Suppressor macrophage (primary cell): ENCODE results near the gene ARL16.
A peak's percentile ranks its signal among the peaks of the same experiment; 100 is the strongest.

Experiments
- DNase-seq, 4 experiments: peaks; one replicate each; pipeline ENCODE4 v3.0.0-alpha.2; 2020 to 2022

ARL16 gene

DNA sequence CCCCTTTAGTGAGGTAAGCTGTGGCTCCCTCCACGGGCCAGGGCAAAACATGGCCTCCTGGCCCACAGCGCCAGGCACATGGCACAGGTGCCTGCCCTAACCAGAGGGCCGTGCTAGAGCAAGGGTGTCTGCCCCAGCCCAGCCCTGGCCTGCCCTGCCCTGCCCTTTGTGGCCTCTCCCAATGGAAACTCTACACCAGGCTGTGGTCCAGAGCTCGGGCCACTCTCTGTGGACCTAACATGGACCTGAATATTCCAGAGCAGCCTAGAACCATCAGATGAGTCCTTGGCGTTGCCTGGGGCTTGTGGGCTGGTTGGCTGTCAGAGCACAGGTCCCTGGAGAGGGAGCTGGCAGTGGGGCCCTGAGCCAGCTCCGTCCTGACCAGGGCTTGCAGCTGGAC is 11.6 kb upstream of the ARL16 start:
- DNase-seq, result no peak

DNA sequence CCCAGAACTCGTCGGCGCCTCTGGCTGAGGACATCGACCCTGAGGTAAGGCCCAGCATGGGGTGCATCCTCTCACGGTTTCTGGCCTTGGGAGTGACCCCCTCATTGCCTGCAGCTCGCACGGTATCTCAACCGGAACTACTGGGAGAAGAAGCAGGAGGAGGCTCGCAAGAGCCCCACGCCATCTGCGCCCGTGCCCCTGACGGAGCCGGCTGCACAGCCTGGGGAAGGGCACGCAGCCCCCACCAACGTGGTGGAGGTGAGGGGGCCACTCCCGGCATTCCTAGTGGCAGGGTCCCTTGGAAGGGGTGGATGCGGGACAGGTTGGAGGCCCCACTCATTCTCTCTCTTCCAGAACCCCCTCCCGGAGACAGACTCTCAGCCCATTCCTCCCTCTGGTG is 11.2 kb upstream of the ARL16 start:
- DNase-seq, result no peak

DNA sequence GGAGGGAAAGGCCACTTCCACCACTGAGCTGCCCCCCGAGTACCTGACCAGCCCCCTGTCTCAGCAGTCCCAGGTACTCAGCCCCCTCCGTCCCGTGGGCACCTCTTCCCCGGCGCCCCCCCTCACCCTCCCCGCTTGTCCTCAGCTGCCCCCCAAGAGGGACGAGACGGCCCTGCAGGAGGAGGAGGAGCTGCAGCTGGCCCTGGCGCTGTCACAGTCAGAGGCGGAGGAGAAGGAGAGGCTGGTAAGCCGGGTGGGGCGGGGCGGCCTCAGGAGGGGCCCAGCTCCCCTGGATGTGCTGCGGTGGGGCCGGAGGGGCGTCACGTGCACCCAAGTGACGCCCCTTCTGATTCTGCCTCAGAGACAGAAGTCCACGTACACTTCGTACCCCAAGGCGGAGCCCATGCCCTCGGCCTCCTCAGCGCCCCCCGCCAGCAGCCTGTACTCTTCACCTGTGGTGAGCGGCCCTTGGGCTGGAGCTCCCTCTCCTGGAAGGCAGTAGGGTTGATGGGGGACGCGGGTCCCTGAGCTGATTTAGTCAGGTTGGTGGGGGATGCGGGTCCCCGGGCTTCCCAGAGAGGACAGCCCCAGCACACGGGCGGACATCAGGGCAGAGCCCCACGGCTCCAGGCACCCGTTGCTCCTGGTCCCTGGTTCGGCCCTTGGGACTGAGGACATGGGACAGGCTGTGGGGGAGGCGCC is 10.1 kb upstream of the ARL16 start:
- no peak for DNase-seq

DNA sequence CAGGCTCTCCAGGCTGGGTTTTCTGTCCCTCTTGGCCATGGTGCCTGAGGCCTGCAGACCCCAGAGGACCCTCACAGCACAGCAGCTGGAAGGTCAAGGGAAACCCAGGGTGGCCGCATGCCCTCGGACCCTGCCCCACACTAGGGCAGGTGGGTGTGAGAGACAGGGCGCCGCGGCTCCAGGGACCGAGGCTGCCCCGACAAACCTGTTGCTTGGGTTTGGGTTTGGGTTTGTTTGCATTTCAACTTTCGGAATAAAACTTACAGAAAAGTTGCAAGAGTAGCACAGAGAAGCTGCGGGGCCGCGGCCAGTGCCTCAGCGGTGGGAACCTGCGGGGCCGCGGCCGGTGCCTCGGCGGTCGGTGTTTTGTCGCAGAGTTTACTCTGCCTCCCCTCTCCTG is 8.0 kb upstream of the ARL16 start:
- DNase-seq, result no peak

DNA sequence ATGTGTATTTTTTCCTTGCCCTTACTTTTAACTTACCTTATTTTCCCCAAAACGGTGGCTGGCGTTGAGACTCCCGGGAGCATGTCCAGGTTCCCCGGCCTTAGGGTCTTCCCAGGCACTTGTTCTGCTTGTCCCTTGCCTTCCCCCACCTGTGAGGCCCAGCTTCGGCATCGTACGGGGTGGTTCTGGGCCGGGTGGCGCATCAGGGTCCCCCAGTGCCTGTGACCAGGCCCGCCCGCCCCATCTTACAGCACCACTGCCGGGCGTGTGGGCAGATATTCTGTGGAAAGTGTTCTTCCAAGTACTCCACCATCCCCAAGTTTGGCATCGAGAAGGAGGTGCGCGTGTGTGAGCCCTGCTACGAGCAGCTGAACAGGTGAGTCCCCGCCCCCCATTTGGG is 7.6 kb upstream of the ARL16 start:
- DNase-seq, result no peak

DNA sequence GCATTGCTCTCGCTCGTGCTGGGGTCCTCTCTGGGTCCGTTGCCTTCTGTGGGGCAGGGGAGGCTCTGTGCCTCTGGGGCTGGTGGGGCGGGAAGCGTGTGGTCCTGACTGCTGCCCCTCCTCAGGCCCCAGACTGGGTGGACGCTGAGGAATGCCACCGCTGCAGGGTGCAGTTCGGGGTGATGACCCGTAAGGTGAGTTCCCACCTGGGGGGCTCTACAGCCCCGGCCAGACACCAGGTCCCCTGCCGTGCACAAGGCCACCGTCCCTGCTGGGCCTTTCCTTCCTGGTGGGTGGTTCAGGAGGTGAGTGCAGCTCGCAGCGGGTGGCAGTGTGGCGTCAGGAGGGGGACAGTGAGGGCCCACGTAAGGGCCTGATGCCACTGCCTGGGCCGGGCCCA is 7.0 kb upstream of the ARL16 start:
- no peak for DNase-seq

DNA sequence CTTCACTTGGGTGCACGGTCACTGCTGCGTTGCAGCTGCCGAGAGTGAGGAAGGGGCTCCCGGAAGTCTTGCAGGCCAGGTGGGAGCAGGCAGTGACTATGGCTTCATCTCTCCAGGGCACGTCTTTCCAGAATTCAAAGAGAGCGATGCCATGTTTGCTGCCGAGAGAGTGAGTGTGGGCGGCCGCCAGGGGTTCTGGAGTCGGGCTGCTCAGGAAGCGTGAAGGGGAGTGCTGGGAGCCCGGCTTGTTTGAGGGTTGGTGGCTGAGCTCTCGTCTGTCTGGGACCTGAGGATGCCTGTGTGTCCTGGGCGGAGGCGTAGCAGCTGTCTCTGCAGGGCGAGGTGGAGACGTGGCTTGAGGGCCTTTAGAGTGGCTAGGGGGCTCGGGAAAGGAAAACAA is 6.5 kb upstream of the ARL16 start:
- no peak for DNase-seq

DNA sequence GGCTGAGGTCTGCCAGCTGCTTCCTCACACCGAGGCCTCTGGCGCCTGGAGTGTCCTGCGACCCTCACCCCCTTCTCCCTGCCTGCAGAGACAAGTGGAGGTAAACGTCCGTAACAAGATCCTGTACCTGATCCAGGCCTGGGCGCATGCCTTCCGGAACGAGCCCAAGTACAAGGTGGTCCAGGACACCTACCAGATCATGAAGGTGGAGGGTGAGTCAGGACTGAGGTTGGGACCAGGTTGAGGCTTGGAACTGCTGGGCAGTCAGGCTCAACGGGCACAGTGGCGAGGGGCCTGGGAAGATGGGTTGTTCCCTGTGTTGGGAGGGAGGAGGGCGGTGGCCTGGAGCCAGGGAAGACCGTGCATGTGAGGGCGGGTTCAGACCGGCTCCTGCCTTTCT is 5.0 kb upstream of the ARL16 start:
- DNase-seq, result no peak

DNA sequence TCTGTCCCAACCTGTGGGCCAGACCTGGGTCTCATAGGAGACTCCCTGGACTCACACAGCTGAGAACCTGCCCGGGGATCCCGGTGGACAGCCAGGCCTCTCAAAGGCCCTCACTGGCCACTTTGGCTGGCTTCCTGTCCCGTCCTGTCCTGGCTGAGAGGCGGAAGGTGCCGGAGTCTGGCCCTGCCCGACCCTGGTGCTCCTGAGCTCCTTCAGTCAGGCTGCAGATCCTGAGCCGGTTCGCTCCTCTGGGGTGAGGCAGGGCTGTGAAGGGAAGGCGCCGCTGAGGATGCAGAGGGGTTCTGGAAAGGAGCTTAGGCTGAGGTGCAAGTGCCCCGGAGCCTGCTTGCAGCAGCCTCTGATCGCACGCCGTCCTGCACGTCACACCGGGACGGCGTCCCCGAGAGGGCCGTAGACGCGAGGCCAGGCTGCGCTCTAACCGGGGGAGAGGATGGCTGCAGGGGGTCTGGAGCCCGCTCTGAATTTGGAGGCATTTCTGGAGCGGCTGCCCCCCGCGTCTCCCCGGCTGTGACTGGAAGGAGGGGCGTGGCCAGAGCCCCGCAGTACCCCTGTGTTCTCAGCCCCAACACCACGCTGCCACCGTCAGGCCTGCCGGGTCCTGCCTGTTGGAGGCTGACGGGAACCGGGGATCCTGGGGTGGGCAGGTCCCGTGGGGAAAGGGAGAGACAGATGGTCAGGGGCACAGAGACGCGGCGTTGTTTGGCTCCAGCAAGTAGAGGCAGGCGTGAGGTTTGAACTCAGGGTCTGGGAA is 4.4 kb upstream of the ARL16 start:
- DNase-seq, result no peak

DNA sequence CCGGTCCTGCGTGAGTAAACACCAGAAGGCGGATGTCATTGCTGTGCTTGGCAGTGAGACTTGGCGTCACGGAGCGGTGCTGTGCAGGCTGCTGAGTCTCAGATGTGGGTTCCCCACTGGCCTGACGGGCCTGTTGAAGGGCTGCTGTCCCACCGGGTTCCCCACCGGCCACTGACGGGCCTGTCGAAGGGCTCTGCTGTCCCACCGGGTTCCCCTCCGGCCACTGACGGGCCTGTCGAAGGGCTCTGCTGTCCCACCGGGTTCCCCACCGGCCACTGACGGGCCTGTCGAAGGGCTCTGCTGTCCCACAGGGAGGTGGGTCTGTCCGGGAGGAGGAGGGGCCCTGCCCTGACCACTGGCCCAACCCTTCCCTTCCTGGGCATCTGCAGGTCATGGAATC is 3.0 kb upstream of the ARL16 start:
- no peak for DNase-seq

DNA sequence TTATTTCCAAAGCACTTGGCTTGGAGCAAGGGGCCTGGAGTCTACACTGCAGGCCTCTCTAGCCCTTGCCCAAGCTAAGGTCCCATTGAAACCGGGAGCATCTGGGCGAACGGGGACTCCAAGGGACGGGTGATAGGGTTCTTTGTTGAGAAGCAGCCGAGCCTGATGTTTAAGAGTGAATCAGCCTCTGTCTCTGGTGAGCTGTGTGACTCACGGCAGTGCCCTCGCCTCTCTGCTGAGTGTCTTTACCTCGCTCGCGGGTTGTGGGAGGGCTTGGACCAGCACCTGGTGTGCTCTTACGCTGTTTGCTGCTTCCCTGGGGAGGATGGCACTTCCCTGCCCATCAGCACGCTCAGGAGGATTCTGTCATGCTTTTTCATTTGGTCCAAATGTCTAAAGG is 1.5 kb upstream of the ARL16 start:
- peak in 3 of 4 experiments; percentile 8 to 28 (median 25) for DNase-seq

DNA sequence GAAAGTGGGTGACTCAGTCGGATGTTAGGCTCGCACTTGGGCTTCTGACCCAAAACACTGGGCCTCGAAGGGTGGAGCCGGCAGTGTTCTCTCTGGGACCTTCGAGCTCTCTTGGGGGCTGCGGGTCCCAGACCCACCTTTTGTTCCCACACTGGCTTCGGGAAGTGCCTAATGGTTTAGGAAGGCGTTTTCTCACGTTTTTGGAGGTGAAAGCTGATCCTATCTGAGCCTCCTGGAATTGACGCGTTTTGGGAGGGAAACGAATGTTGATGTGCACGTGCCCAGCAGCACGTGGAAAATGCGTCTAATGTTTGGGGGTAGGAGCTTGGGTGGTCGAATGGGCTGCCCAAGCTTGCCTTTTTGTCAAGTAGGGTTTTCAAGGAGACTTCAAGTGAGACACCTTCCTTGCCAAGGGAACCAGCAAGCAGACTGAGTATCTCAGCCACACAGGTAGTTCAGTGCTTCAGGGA is 880 bp upstream of the ARL16 start:
- no peak for DNase-seq

DNA sequence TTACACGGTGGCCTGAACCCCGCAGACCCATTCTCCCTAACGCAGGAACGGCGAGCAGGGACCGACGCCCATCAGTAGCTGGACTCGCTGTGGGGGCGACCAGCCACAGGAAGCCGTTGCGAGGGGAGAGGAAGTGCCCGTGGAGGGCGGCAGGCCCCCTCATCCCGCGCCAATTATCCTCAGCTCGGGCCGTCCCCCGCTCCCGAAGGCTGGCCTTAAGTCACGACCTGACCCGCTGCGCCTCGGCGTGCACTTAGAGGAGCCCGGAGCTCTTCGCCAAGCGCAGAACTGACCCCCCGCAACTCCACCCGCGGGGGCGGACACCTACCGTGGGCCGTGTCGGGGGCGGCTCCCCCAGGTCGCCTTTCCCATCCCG is 401 bp downstream of the ARL16 start:
- peak; percentile 28 to 68 (median 54) for DNase-seq

DNA sequence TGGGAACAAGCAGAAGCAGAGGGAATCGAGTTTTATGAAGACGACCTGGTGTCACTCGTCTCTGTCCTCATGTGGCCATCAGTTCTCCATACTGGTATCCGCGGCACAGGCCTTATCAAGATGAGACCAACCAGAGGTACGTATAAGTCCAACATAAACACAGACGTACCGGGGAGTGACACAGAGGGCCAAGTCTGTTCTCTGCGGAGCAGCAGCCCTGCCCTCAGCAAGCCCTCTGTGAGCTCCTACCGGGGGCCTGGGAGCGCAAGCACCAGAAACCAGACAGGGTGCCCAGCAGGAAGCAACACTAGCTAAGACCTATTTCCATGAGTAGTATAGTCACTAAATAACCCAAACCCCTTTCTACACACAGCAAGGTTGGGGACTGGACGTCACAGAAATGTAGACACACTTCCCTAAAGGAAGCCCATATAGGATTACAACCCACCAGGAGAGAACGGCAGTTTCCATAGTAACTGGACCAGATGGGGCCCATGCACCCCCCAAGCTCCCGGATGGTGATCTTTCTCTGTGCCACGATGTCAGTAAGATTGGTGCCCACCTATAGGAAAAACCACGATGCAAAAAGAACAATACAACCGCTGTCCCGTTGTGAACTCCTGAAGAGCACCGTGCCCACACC is 911 bp downstream of the ARL16 start:
- DNase-seq, result peak in 2 of 4 experiments; percentile 11 to 37

DNA sequence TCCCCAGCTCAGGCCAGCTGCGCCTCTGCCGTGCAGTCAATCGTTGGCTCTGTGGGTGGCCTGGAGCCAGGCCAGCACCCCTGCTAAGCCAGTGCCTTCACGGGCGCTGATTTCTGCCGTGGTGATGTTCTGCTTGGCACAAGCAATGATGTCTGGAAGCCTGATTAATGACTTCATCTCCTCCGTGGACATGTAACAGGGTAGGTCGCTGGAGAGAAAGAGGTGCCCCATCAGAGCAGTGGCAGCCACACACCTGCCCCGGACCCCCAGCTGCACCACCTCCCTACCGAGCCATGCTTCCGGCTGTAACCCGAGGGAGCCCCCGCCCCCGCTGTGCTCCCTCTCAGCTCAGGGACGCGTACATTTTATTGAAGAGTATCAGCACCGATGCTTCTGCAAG is 1.9 kb downstream of the ARL16 start:
- DNase-seq, result no peak

DNA sequence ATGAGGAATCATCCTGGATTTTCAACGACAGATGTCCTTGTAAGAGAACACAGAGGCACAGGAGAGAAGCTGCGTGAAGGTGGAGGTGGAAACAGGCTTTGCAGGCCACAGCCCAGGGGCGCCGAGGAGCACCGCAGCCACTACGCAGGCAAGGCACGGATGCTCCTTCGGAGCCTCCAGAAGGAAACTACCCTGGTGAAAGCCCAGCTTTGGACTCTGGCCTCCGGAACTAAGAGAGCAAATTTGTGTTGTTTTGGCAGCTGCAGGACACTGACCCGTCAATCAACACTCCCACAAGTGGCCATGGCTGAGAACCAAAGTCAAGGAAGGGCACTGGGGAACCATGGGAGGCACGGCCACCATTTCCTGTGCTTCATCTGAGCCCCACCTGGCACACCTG is 3.4 kb downstream of the ARL16 start:
- DNase-seq, result no peak

DNA sequence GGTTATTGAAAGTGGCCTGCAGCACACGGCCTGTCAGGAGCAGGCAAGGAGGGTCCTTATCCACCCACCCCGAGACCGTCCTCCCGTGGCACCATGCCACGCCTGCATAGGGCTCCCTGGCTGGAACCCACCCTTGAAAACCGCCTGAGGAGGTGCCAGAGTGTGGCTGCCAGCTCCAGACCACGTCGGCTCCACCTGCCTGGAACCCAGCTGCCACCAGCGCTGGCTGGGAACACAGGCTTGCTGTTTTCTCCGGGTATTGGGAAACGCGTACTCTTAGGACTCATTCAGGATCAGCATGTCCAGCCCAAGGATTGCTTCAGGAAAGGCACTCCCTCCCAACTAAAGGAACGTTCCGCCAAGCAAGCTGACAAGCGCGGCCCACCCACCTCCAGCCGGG is 6.7 kb downstream of the ARL16 start:
- no peak for DNase-seq

DNA sequence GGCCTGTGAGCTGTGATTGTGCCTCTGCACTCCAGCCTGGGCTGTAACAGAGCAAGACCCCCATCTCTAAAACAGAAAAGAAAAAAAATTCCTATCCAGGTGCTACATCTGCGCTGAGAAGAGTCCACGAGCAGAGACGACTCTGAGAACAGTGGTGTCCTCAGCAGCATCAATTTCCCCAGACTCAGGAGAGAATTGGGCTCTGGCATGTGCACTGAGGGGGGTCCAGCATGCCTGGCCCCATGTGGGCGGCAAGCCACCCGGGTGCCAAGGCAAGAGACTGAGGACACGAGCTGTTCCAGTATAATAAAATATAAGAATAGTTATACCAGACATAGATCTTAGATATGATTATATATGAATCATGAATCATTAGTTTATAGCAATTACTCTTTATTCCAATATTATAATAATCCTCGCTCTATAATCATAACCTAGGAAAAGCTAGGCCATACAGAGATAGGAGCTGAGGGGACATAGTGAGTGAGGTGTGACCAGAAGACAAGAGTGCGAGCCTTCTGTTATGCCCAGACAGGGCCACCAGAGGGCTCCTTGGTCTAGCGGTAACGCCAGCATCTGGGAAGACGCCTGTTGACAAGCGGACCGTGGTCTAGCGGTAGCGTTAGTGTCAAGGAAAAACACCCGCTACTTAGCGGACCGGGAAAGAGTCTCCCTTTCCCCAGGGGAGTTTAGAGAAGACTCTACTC is 7.9 kb downstream of the ARL16 start:
- DNase-seq, result peak in 2 of 4 experiments; percentile 15 to 28

DNA sequence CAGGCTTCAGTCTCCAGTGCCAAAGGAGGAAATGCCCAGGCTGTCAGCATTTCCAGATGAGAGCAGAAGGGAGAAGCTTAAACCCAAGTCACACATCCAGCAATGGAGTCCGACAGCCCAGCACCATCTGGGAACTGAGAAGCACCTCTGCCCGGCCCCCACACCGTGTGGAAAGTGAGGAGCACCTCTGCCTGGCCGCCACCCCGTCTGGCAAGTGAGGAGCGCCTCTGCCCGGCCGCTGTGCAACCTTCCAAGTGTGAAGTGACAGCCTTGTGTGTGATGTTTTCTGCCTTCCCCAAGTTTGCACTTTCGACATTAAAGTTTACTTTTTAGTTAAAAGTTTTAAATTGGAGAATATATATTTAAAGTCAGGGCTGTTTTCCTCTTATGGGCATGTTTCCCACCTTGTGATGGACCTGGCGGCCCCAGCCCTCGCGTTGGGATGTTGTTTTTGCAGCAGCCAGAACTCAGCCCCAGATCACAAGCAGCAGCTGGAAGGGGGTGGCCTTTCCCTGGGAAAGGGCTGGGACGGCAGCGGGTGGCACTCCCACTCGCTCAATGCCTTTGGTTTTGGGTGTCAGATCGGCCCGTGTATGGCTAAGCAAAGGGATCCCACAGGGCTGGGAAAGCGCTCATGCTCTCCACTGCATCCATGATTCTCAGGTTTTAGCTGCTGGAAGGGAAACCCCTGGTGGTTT is 9.9 kb downstream of the ARL16 start:
- no peak for DNase-seq

DNA sequence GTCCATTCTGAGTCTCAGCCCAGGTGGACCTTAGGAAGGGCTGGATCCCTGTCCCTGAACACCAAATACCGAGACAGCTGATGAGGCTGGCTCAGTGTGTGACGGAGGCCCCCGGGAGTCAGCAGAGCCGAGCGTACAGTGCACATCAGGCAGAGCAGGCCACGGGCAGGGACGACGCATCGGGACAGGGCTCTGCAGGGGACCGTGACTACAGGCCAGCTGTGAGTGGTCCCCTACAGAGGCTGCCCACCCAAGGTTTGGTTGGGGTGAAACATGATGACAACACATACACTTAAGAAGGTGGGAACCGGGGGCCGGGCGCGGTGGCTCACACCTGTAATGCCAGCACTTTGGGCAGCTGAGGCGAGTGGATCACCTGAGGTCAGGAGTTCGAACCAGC is 10.6 kb downstream of the ARL16 start:
- DNase-seq, result no peak

DNA sequence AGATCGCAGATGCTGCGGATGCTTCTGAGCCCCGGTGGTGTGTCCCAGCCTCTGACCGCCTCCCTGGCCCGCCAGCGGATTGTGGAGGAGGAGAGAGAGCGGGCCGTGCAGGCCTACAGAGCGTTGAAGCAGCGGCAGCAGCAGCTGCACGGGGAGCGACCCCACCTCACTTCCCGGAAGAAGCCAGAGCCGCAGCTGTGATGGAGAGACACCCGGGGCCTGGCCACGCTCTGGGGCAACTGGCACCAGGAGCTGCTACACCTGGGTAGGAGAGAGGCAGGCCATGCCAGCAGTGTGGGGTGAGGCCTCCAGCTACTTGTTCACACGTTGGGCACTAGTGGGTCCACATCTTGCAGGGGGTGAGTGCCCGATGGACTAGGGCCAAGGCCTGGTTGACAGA is 11.1 kb downstream of the ARL16 start:
- DNase-seq, result no peak

DNA sequence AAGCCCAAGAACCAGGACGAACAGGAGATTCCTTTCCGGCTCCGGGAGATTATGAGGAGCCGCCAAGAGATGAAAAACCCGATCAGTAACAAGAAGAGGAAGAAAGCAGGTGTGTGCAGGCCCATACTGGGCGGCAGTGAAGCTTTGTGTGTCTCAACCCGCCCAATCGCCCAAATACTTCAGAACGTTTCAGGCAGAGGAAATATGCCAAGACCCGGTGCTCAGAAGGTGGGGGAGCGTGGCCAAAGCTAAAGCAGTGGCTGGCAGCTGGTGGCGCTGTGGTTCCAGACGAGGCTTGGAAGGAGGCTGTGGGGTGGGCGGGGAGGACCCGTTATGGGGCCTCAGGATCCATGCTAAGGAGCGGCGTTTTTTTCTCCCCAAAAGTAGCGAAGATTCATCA is 15.8 kb downstream of the ARL16 start:
- peak in 1 of 4 experiments; percentile 27 for DNase-seq
